Measurements from ENCODE around the gene ITGAL. TPM values are rescaled to one million over a fixed set of nuclear protein-coding genes. Genes with fewer than 3 reads are reported as not detected.
"Not testable (repeated sequence)": the region's sequence is repeated elsewhere in the genome, so short reads cannot be mapped to it uniquely, and the experiment has no call there.

The ITGAL gene
- total and polyA plus RNA-seq, 2 donors = 48.6 to 51.3 TPM

GRCh38 chr16:30452709-30453580 lies 19.6 kb upstream of the ITGAL start:
- 92% methylated on average over 20 of the region's 20 CpGs for WGBS
- H3K27ac ChIP-seq (ENCODE audit: low read depth in 1 of 2, low read length in 1 of 2); DNase-seq (ENCODE audit: low read depth in 6 of 9, low spot score in 9 of 9); H3K36me3 ChIP-seq (ENCODE audit: control insufficient read depth in 2 of 2, insufficient read depth in 2 of 2, low read length in 1 of 2); H3K27me3 ChIP-seq (ENCODE audit: control insufficient read depth in 2 of 2, insufficient read depth in 1 of 2, low read length in 1 of 2); H3K4me3 ChIP-seq (ENCODE audit: low read length in 2 of 2); H3K9me3 ChIP-seq (ENCODE audit: control insufficient read depth in 2 of 2, insufficient read depth in 1 of 2, low read length in 1 of 2): not testable (repeated sequence)
- peaks cover 19 to 55% of the 10 kb centered on the region in 2 donors for H3K4me1 ChIP-seq (ENCODE audit: control insufficient read depth in 2 of 2, insufficient read depth in 2 of 2, low read length in 2 of 2)

GRCh38 chr16:30456302-30456701 lies 16.2 kb upstream of the ITGAL start:
- Histone ChIP-seq H3K27me3 (ENCODE audit: control insufficient read depth in 2 of 2, insufficient read depth in 1 of 2, low read length in 1 of 2) (no peaks in the 10 kb centered on the region), H3K4me3 (ENCODE audit: low read length in 2 of 2) (no peak overlapping the region), H3K27ac (ENCODE audit: low read depth in 1 of 2, low read length in 1 of 2) (no peak overlapping the region), H3K4me1 (ENCODE audit: control insufficient read depth in 2 of 2, insufficient read depth in 2 of 2, low read length in 2 of 2) (peaks cover 25 to 71% of the 10 kb centered on the region in 2 donors), H3K9me3 (ENCODE audit: control insufficient read depth in 2 of 2, insufficient read depth in 1 of 2, low read length in 1 of 2) (no peaks in the 10 kb centered on the region), H3K36me3 (ENCODE audit: control insufficient read depth in 2 of 2, insufficient read depth in 2 of 2, low read length in 1 of 2) (no peaks in the 10 kb centered on the region)
- 94% methylated on average over 1 of the region's 1 CpG for WGBS
- no peak for DNase-seq (ENCODE audit: low read depth in 6 of 9, low spot score in 9 of 9)

- DNase-seq (ENCODE audit: low read depth in 6 of 9, low spot score in 9 of 9) = no peak
- no peaks in the 10 kb centered on the region for H3K27me3 ChIP-seq (ENCODE audit: control insufficient read depth in 2 of 2, insufficient read depth in 1 of 2, low read length in 1 of 2)
- H3K4me1 ChIP-seq (ENCODE audit: control insufficient read depth in 2 of 2, insufficient read depth in 2 of 2, low read length in 2 of 2) = peaks cover 26 to 78% of the 10 kb centered on the region in 2 donors
- WGBS = 100% methylated on average over 1 of the region's 1 CpG
- H3K36me3 ChIP-seq (ENCODE audit: control insufficient read depth in 2 of 2, insufficient read depth in 2 of 2, low read length in 1 of 2) = no peaks in the 10 kb centered on the region
- H3K27ac ChIP-seq (ENCODE audit: low read depth in 1 of 2, low read length in 1 of 2) = peak overlapping the region in 1 of 2 donors; percentile 98
- H3K4me3 ChIP-seq (ENCODE audit: low read length in 2 of 2) = no peak overlapping the region
- no peaks in the 10 kb centered on the region for H3K9me3 ChIP-seq (ENCODE audit: control insufficient read depth in 2 of 2, insufficient read depth in 1 of 2, low read length in 1 of 2)
Measured at GRCh38 chr16:30457256-30457655, 15.3 kb upstream of the ITGAL start.

GRCh38 chr16:30457743-30458560 lies 14.6 kb upstream of the ITGAL start:
- DNase-seq (ENCODE audit: low read depth in 6 of 9, low spot score in 9 of 9) = no peak
- WGBS = 92% methylated on average over 16 of the region's 16 CpGs
- H3K36me3 ChIP-seq (ENCODE audit: control insufficient read depth in 2 of 2, insufficient read depth in 2 of 2, low read length in 1 of 2) = no peaks in the 10 kb centered on the region
- peaks cover 0 to 4% of the 10 kb centered on the region in 2 donors for H3K9me3 ChIP-seq (ENCODE audit: control insufficient read depth in 2 of 2, insufficient read depth in 1 of 2, low read length in 1 of 2)
- no peaks in the 10 kb centered on the region for H3K27me3 ChIP-seq (ENCODE audit: control insufficient read depth in 2 of 2, insufficient read depth in 1 of 2, low read length in 1 of 2)
- H3K27ac ChIP-seq (ENCODE audit: low read depth in 1 of 2, low read length in 1 of 2) = peak overlapping the region in 1 of 2 donors; percentile 98
- H3K4me1 ChIP-seq (ENCODE audit: control insufficient read depth in 2 of 2, insufficient read depth in 2 of 2, low read length in 2 of 2) = peaks cover 26 to 73% of the 10 kb centered on the region in 2 donors
- no peak overlapping the region for H3K4me3 ChIP-seq (ENCODE audit: low read length in 2 of 2)

- DNase-seq (ENCODE audit: low read depth in 6 of 9, low spot score in 9 of 9) = peak in 7 of 9 donors; percentile 75 to 94 (median 82)
- H3K4me3 ChIP-seq (ENCODE audit: low read length in 2 of 2) = peak overlapping the region; percentile 15 to 28
- H3K27me3 ChIP-seq (ENCODE audit: control insufficient read depth in 2 of 2, insufficient read depth in 1 of 2, low read length in 1 of 2) = no peaks in the 10 kb centered on the region
- WGBS = 25% methylated on average over 22 of the region's 22 CpGs
- no peaks in the 10 kb centered on the region for H3K36me3 ChIP-seq (ENCODE audit: control insufficient read depth in 2 of 2, insufficient read depth in 2 of 2, low read length in 1 of 2)
- peak overlapping the region; percentile 95 to 98 for H3K27ac ChIP-seq (ENCODE audit: low read depth in 1 of 2, low read length in 1 of 2)
- peaks cover 0 to 4% of the 10 kb centered on the region in 2 donors for H3K9me3 ChIP-seq (ENCODE audit: control insufficient read depth in 2 of 2, insufficient read depth in 1 of 2, low read length in 1 of 2)
- peaks cover 26 to 68% of the 10 kb centered on the region in 2 donors for H3K4me1 ChIP-seq (ENCODE audit: control insufficient read depth in 2 of 2, insufficient read depth in 2 of 2, low read length in 2 of 2)
Measured at GRCh38 chr16:30458561-30459394, 13.8 kb upstream of the ITGAL start.

GRCh38 chr16:30459456-30459855 lies 13.1 kb upstream of the ITGAL start:
- Histone ChIP-seq H3K4me3 (ENCODE audit: low read length in 2 of 2) (no peak overlapping the region), H3K27ac (ENCODE audit: low read depth in 1 of 2, low read length in 1 of 2) (peak overlapping the region; percentile 95 to 98), H3K9me3 (ENCODE audit: control insufficient read depth in 2 of 2, insufficient read depth in 1 of 2, low read length in 1 of 2) (peaks cover 0 to 4% of the 10 kb centered on the region in 2 donors), H3K36me3 (ENCODE audit: control insufficient read depth in 2 of 2, insufficient read depth in 2 of 2, low read length in 1 of 2) (no peaks in the 10 kb centered on the region), H3K4me1 (ENCODE audit: control insufficient read depth in 2 of 2, insufficient read depth in 2 of 2, low read length in 2 of 2) (peaks cover 26 to 68% of the 10 kb centered on the region in 2 donors), H3K27me3 (ENCODE audit: control insufficient read depth in 2 of 2, insufficient read depth in 1 of 2, low read length in 1 of 2) (no peaks in the 10 kb centered on the region)
- 84% methylated on average over 11 of the region's 11 CpGs for WGBS
- no peak for DNase-seq (ENCODE audit: low read depth in 6 of 9, low spot score in 9 of 9)

GRCh38 chr16:30461426-30461825 lies 11.1 kb upstream of the ITGAL start:
- WGBS = 69% methylated on average over 5 of the region's 5 CpGs
- H3K27ac ChIP-seq (ENCODE audit: low read depth in 1 of 2, low read length in 1 of 2) = peak overlapping the region in 1 of 2 donors; percentile 68
- not testable (repeated sequence) for H3K27me3 ChIP-seq (ENCODE audit: control insufficient read depth in 2 of 2, insufficient read depth in 1 of 2, low read length in 1 of 2); H3K4me3 ChIP-seq (ENCODE audit: low read length in 2 of 2); H3K36me3 ChIP-seq (ENCODE audit: control insufficient read depth in 2 of 2, insufficient read depth in 2 of 2, low read length in 1 of 2); H3K9me3 ChIP-seq (ENCODE audit: control insufficient read depth in 2 of 2, insufficient read depth in 1 of 2, low read length in 1 of 2); DNase-seq (ENCODE audit: low read depth in 6 of 9, low spot score in 9 of 9)
- peaks cover 31 to 80% of the 10 kb centered on the region in 2 donors for H3K4me1 ChIP-seq (ENCODE audit: control insufficient read depth in 2 of 2, insufficient read depth in 2 of 2, low read length in 2 of 2)

GRCh38 chr16:30464078-30464477 lies 8.5 kb upstream of the ITGAL start:
- Histone ChIP-seq H3K36me3 (ENCODE audit: control insufficient read depth in 2 of 2, insufficient read depth in 2 of 2, low read length in 1 of 2) (no peaks in the 10 kb centered on the region), H3K27ac (ENCODE audit: low read depth in 1 of 2, low read length in 1 of 2) (no peak overlapping the region), H3K4me3 (ENCODE audit: low read length in 2 of 2) (no peak overlapping the region), H3K9me3 (ENCODE audit: control insufficient read depth in 2 of 2, insufficient read depth in 1 of 2, low read length in 1 of 2) (peaks cover 0 to 4% of the 10 kb centered on the region in 2 donors), H3K27me3 (ENCODE audit: control insufficient read depth in 2 of 2, insufficient read depth in 1 of 2, low read length in 1 of 2) (no peaks in the 10 kb centered on the region), H3K4me1 (ENCODE audit: control insufficient read depth in 2 of 2, insufficient read depth in 2 of 2, low read length in 2 of 2) (peaks cover 19 to 66% of the 10 kb centered on the region in 2 donors)
- no peak for DNase-seq (ENCODE audit: low read depth in 6 of 9, low spot score in 9 of 9)
- WGBS = 99% methylated on average over 7 of the region's 7 CpGs

All from thymus (tissue), 11 donors.